Esophagus (tissue), 2 donors: Measurements from ENCODE around the gene LIN54. TPM values are rescaled to one million over a fixed set of nuclear protein-coding genes. Genes with fewer than 3 reads are reported as not detected.
"Not testable (repeated sequence)": the region's sequence is repeated elsewhere in the genome, so short reads cannot be mapped to it uniquely, and the experiment has no call there.

Source experiments
- H3K27ac ChIP-seq, 2 donors: one replicate each; pipeline ENCODE4 v1.5.1; 2013; ENCODE audit warnings: low read depth in 2 of 2, mild to moderate bottlenecking in 2 of 2, inconsistent platforms in 1 of 2, low read length in 1 of 2, moderate library complexity in 1 of 2
- H3K27me3 ChIP-seq, 2 donors: one replicate each; pipeline ENCODE4 v1.6.1; 2013; ENCODE audit warnings: low read length in 2 of 2, control low read depth in 1 of 2, mild to moderate bottlenecking in 1 of 2; ENCODE audit not compliant: insufficient read depth in 2 of 2, control insufficient read depth in 1 of 2
- H3K36me3 ChIP-seq, 2 donors: one replicate each; pipeline ENCODE4 v1.6.1; 2013; ENCODE audit warnings: low read length in 1 of 2; ENCODE audit not compliant: control insufficient read depth in 2 of 2, insufficient read depth in 2 of 2
- H3K4me1 ChIP-seq, 2 donors: one replicate each; pipeline ENCODE4 v1.6.1; 2013; ENCODE audit warnings: low read length in 1 of 2; ENCODE audit not compliant: control insufficient read depth in 2 of 2, insufficient read depth in 2 of 2
- H3K4me3 ChIP-seq, 2 donors: one replicate each; pipeline ENCODE4 v1.5.1; 2013; ENCODE audit warnings: low read length in 2 of 2, mild to moderate bottlenecking in 2 of 2, low read depth in 1 of 2, moderate library complexity in 1 of 2
- H3K9me3 ChIP-seq, 2 donors: one replicate each; pipeline ENCODE4 v1.6.1; 2013; ENCODE audit warnings: mild to moderate bottlenecking in 2 of 2, low read depth in 1 of 2, low read length in 1 of 2, moderate library complexity in 1 of 2; ENCODE audit not compliant: control insufficient read depth in 2 of 2, insufficient read depth in 1 of 2
- WGBS, 2 donors: extraction: QIAGEN DNeasy Blood & Tissue Kit; methylation state at CpG; one replicate each; pipeline ENCODE4 v1.1.7; 2013; 5-methylcytosine and 5-hydroxymethylcytosine counted together
- polyA plus RNA-seq, 2 donors: library from polyadenylated mRNA; stranded (reverse); fragments of 200-250 nt; gene quantifications; one replicate each; pipeline ENCODE4 v1.2.3, GENCODE V29; 2013
- donor health status: healthy with polysubstance abuse.
- donor health status: Bipolar disorder and iron deficiency.

Gene LIN54
- polyA plus RNA-seq, 2 donors: 4.6 to 5.9 TPM

- Histone ChIP-seq H3K4me1 (no peaks in the 10 kb centered on the region), H3K36me3 (no peaks in the 10 kb centered on the region), H3K27me3 (no peaks in the 10 kb centered on the region), H3K4me3 (peak overlapping the region; percentile 77 to 81), H3K9me3 (no peaks in the 10 kb centered on the region), H3K27ac (peak overlapping the region; percentile 74 to 82)
- WGBS, 2 donors: 12% methylated on average over 13 of the region's 13 CpGs
These were observed 2.8 kb upstream of the LIN54 start for GRCh38 chr4:83013420-83013867.

DNA sequence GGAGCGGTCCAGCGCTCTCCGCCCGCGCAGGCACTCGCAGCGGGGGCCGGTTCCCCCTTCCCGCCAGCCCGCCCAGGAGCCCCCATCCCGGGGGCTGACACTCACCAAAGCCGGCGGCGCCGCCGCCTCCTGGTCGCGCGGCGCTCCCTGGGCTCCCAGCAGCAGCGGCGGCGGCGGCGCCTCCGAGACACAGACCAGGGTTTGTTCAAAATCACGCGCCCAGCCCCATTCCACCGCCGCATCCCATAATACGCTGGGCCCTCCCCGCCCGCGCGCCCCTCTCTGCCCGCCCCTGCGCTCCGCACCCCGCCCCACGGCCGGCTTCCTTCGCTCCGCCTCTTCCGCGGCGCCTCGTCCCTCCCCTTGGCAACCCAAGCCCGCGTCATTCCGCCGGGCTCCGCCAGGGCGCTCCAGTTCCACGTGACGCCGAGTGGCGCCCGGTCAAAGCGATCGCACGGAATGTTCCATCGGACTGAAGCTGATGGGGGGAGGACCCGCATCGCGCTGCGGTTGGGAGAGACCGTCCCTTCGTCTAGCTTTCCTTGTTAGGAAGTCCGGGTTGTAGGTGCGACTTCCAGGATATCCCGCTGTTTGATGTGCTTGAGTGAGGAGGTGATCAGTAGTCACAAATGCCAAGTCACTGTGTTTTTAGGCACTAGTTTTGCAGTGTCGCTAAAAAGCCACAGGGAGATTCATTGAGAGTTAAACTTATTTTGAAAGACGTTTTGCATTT lies 2.2 kb upstream of the LIN54 start:
- no peaks in the 10 kb centered on the region for H3K27me3 ChIP-seq
- H3K27ac ChIP-seq: peak overlapping the region; percentile 95 to 97
- 0 to 1% methylated on average over 36 to 73 of the region's 73 CpGs for WGBS, 2 donors
- H3K36me3 ChIP-seq: no peaks in the 10 kb centered on the region
- no peaks in the 10 kb centered on the region for H3K4me1 ChIP-seq
- H3K4me3 ChIP-seq: peak overlapping the region; percentile 77 to 81
- no peaks in the 10 kb centered on the region for H3K9me3 ChIP-seq

DNA sequence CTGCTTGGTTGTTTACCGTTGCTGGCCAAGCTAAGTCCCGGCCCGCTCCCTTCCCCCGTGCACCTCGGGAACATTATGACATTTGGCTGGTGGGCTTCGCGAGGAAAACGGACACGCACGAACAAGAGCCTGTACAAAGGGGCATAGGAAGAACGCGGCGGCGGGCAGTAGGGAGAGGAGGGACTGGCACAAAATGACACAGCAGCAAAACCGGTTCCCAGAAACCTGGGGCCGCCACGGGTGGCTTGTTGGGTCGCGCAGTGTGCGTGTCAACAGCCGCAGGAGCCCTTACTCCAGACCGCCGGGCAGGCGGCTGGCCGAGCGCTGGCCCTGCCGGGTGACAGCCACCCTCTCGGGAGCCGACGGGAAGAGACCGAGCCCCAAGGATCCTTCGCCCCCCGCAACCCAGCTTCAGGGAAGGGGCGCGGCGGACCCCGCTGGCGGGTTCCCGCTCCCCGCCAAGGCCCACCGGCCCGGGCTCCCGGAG lies 1.6 kb upstream of the LIN54 start:
- Histone ChIP-seq H3K4me1 (no peaks in the 10 kb centered on the region), H3K4me3 (peak overlapping the region; percentile 77 to 81), H3K27me3 (no peaks in the 10 kb centered on the region), H3K9me3 (no peaks in the 10 kb centered on the region), H3K27ac (peak overlapping the region; percentile 95 to 97), H3K36me3 (no peaks in the 10 kb centered on the region)
- WGBS, 2 donors: 1% methylated on average over 31 to 43 of the region's 43 CpGs

DNA sequence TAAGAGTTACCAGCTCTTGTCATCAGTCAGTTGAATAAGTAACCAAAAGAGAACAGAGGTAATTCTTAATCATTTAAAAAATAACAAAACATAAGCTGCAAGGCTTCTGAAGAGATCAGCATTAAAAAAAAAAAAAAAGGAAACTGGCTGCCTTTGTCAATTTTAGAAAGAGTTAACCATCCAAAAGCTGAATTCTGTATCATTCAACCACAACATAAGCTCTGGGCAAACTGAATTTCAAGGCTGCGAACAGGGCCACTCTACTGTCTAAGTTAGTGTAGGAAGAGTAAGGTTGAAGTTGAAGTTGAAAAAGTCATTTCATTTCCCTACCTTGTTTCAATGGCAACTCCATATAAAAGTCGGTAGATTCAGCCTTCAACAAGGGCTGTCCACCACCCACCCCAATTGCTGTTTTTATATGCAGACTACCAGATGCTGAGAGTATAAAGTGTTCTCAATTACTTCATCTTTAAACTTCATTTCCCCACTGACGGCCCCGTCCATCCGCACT lies 1.1 kb upstream of the LIN54 start:
- no peaks in the 10 kb centered on the region for H3K4me1 ChIP-seq

DNA sequence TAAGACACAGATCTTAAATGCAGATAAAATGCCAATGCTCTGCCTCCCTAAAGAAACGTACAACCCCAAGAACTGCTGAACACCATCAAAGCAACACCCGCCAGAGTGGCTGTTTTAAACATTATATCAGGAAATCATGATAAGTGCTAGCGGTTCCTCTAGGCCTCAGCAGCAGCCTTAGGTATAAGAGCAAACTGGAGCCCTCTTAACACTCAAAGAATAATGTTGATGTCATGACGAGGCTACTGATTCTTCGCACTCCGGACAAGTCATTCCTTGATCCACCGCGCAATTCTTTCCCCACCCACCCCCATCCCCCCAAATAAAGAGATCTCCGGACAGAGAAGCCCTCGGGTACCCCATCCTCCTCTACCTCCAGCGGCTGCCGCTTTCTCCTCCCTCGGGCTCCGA lies 507 bp downstream of the LIN54 start:
- Histone ChIP-seq H3K9me3 (no peaks in the 10 kb centered on the region), H3K27me3 (no peaks in the 10 kb centered on the region), H3K36me3 (no peaks in the 10 kb centered on the region), H3K4me1 (no peaks in the 10 kb centered on the region), H3K4me3 (peak overlapping the region; percentile 65 to 77), H3K27ac (peak overlapping the region; percentile 87 to 90)
- 0 to 1% methylated on average over 14 of the region's 14 CpGs for WGBS, 2 donors

More for the DNA sequence above, 1.1 kb upstream of the LIN54 start:
- H3K9me3 ChIP-seq: no peaks in the 10 kb centered on the region
- H3K4me3 ChIP-seq: peak overlapping the region; percentile 77 to 81
- peak overlapping the region; percentile 95 to 97 for H3K27ac ChIP-seq
- H3K27me3 ChIP-seq: no peaks in the 10 kb centered on the region
- WGBS, 2 donors: 2 to 3% methylated on average over 5 of the region's 5 CpGs
- H3K36me3 ChIP-seq: no peaks in the 10 kb centered on the region

- Histone ChIP-seq H3K4me3 (peak overlapping the region in 1 of 2 donors; percentile 77), H3K36me3 (no peaks in the 10 kb centered on the region), H3K4me1 (no peaks in the 10 kb centered on the region), H3K27me3 (no peaks in the 10 kb centered on the region), H3K27ac (no peak overlapping the region), H3K9me3 (no peaks in the 10 kb centered on the region)
- 62 to 64% methylated on average over 3 of the region's 3 CpGs for WGBS, 2 donors
These were observed 1.1 kb downstream of the LIN54 start for GRCh38 chr4:83009529-83009928.

- not testable (repeated sequence) for H3K9me3 ChIP-seq, H3K27me3 ChIP-seq, H3K27ac ChIP-seq, H3K36me3 ChIP-seq, H3K4me1 ChIP-seq, H3K4me3 ChIP-seq
- 91% methylated on average over 14 of the region's 14 CpGs for WGBS, 2 donors
These were observed 7.4 kb downstream of the LIN54 start for GRCh38 chr4:83003044-83003791.

DNA sequence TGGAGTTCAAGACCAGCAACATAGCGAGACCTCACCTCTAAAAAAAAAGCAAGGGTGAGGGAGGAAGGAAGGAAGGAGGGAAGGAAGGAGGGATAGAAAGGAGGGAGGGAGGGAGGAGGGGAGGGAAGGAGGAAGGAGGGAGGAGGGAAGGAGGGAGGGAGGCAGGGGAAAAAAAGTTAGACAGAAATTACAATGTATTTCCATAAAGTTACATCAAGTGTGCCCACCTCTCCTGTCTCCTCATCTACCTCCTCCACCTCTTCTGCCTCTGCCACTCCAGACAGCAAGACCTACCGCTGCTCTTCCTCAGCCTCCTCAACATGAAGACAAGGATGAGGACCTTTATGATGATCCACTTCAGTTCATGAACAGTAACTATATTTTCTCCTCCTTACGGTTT lies 8.3 kb downstream of the LIN54 start:
- no peaks in the 10 kb centered on the region for H3K4me1 ChIP-seq
- 94 to 98% methylated on average over 3 of the region's 3 CpGs for WGBS, 2 donors
- no peaks in the 10 kb centered on the region for H3K9me3 ChIP-seq
- no peak overlapping the region for H3K4me3 ChIP-seq
- H3K36me3 ChIP-seq: no peaks in the 10 kb centered on the region
- H3K27ac ChIP-seq: no peak overlapping the region
- H3K27me3 ChIP-seq: no peaks in the 10 kb centered on the region

DNA sequence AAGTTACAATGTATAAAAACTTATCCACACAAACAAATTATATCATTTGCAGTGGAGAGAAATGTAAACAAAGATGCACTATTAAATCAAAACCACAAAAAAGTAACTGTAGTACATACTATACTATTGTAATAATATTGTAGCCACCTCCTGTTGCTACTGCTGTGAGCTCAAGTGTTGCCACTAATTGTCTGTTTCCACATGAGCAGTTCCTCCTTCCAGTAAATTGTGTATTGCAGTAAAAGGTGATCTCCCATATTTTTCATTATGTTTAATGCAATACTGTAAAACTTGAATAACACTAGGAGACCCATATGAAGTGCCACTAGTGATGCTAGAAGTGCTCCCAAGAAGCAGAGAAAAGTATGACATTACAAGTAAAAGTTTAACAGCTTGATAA lies 11.7 kb downstream of the LIN54 start:
- Histone ChIP-seq H3K27ac (no peak overlapping the region), H3K27me3 (no peaks in the 10 kb centered on the region), H3K4me1 (no peaks in the 10 kb centered on the region), H3K36me3 (no peaks in the 10 kb centered on the region), H3K4me3 (no peak overlapping the region), H3K9me3 (no peaks in the 10 kb centered on the region)
